ENCODE data around the gene PDSS2. TPM values are rescaled to one million over a fixed set of nuclear protein-coding genes. Genes with fewer than 3 reads are reported as not detected.
A peak's percentile ranks its signal among the peaks of the same experiment; 100 is the strongest.

Gene PDSS2
- total and polyA plus RNA-seq, 9 of the 15 experiments (the other 6 are each of a cell fraction or from before 2014, with no cell fraction given), result 5.8 to 21.1 (median 12.0) TPM

GRCh38 chr6:107442938-107443607, 16.3 kb downstream of the PDSS2 start:
- Histone ChIP-seq H3K9me3 (replicated peaks; ENCODE audit: control insufficient read depth, insufficient read depth, low read depth, low read length) (peaks cover 7% of the 10 kb centered on the region), H3K9ac (ENCODE audit: insufficient read depth in 1 of 2, low read depth in 2 of 2, low read length in 2 of 2) (no peak overlapping the region), H3K4me3 (no peak overlapping the region), H3K27ac (ENCODE audit: extremely low read depth, low read depth, low read length) (no peak overlapping the region), H3K27me3 (ENCODE audit: control insufficient read depth in 2 of 2, insufficient read depth in 2 of 2, low read length in 2 of 2) (no peaks in the 10 kb centered on the region), H3K9me1 (ENCODE audit: control insufficient read depth, insufficient read depth, low read length) (no peaks in the 10 kb centered on the region), H4K20me1 (replicated peaks; ENCODE audit: control insufficient read depth, insufficient read depth, low read length) (no peaks in the 10 kb centered on the region), H3K79me2 (ENCODE audit: control insufficient read depth, insufficient read depth, low read length) (no peaks in the 10 kb centered on the region; the same call in 2 of the 3 replicates), H3K36me3 (ENCODE audit: control insufficient read depth, insufficient read depth, low read length) (peaks cover 11% of the 10 kb centered on the region; the same call in 1 of the 3 replicates), H3K4me1 (replicated peaks in 1 of 2; ENCODE audit: control insufficient read depth in 2 of 2, insufficient read depth in 2 of 2, low read length in 2 of 2) (no peaks in the 10 kb centered on the region), H3K4me2 (ENCODE audit: insufficient read depth, low read length) (no peak overlapping the region), H2AFZ (ENCODE audit: low read depth, low read length) (no peak overlapping the region)
- FAIRE-seq, result no peak
- in situ Hi-C loops (cut with MboI) (no loop called here), intact Hi-C loops (cut with micrococcal nuclease) (no loop called here)
- no peak for ATAC-seq
- no peak for DNase-seq (ENCODE audit: extremely low read depth in 1 of 4, low spot score in 3 of 4)
- peak; percentile 60 for TF ChIP-seq ZNF316 (IDR thresholded peaks at IDR 0.05)
- TF ChIP-seq CC2D1A (IDR thresholded peaks at IDR 0.05), result no peak
- no peak for TF ChIP-seq KDM5B (IDR thresholded peaks at IDR 0.05; ENCODE audit: insufficient replicate concordance, low read depth, low read length)
- no peak for TF ChIP-seq SMAD4 (CRISPR knock-in tag; conservative IDR thresholded peaks at IDR 0.05)
- TF ChIP-seq PYGO2 (tag; IDR thresholded peaks at IDR 0.05), result no peak
- no peak for TF ChIP-seq SOX6 (IDR thresholded peaks at IDR 0.05)
- peak; percentile 44 for TF ChIP-seq C11orf30 (IDR thresholded peaks at IDR 0.05; ENCODE audit: low read depth)
- no peak for TF ChIP-seq ETV5 (CRISPR knock-in tag; IDR thresholded peaks at IDR 0.05; ENCODE audit: low read depth)
- no peak for TF ChIP-seq TRIM25 (IDR thresholded peaks at IDR 0.05; ENCODE audit: borderline replicate concordance)
- TF ChIP-seq FIP1L1 (IDR thresholded peaks at IDR 0.05; ENCODE audit: low read depth, low read length, poor library complexity, severe bottlenecking), result no peak
- no peak for TF ChIP-seq ZFP36 (IDR thresholded peaks at IDR 0.05; ENCODE audit: low read depth, low read length, partially characterized antibody)
- peak; percentile 15; the same call in 1 of the 2 replicates for TF ChIP-seq MAFG (tag; conservative IDR thresholded peaks at IDR 0.05)
- POLR2A ChIA-PET, result interaction anchor here (3.6 kb wide), 1 partner anchor 16 kb away, joined by 12 read pairs; the partner anchor contains the start of gene PDSS2
- WGBS (ENCODE audit: insufficient coverage, low coverage, missing lambda C conversion rate), result 69% methylated on average over 2 of the region's 2 CpGs
- CTCF ChIA-PET (ENCODE audit: low intra/inter-chr PET ratio), result no interaction called here
- no TSS peak for BruUV-seq (replicated peaks)
